GM21737 (cell line): ENCODE data around the gene AATK.

ENCODE experiments used
- ATAC-seq: cut with Tn5 transposase; IDR thresholded peaks from one replicate; pipeline ENCODE4 v1.9.1; 2021; ENCODE audit warnings: mild to moderate bottlenecking, moderate library complexity; ENCODE audit not compliant: unreplicated experiment

The AATK gene

DNA sequence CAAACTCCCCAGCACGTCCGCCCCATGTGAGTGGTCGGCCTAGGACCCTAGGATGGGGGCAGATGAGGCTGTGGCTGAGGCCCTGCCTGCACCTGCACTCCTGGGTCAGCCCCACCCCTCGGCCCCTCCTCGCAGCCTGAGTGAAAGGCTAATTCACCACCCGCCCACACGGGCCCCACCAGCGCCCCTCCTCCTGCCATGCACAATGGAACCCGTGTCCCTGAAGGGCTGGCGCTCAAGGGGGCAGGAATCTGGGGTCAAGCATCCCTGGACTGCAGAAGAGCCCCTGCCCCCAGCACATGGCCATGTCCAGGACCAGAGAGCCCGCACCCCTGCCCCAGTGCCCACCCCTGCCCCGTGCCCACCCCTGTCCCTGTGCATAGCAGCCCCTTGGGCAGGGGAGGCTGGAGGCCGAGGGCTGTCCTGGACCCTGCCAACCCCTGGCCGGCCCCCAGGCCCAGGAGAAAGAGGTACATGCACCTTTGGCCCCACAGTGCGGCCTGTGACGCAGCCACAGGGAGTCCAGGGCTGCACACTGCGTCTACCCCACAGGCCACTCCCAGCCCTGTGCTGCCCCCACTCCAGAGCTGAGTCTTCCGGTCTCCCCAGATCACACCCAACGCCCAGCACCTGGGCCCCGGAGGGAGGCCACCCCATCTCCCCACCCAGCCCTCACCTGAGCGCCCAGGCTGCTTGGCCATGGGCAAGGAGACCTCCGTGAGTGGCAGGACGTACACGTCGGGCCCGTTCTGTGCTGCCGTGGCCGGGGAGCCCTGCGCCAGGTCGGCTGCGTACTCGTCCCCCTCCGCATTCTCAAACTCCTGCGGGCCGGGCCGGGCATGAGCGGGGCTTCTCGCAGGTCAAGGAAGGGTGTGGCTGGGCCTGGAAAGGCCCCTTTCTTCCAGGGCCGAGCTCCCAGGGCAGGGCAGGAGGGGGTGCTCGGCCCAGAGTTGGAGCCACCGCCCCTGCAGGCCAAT is 35.3 kb downstream of the AATK start:
- no peak for ATAC-seq

DNA sequence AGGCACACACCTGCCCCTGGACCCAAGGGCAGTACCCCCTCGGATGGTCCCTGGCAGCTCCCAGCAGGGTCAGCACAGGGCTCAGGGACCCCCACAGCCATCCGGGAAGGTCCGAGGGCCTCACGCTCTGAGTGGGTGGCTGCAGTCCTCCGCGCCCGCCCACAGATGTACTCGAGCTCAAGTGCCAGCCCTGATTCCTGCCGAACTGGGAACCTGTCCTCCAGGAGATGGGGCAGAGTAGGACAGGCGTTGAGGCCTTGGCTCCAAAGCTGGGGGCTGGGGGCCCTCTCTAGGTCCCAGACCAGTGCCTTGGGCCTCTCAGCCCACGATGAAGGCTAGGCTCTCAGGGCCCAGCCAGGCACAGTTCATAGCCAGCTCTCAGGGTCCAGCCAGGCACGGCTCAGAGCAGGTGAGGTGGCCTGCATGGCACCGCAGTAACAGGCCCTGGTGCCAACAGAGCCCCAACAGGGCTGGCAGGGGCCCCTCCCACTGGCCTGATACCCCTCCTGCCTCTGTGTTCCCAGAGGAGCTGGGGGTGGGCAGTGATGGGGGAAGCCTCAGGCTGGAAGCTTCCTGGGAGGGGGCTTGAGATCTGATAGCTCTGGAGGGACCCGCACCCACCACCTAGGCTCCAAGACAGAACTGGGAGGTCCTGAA is 36.2 kb downstream of the AATK start:
- no peak for ATAC-seq

DNA sequence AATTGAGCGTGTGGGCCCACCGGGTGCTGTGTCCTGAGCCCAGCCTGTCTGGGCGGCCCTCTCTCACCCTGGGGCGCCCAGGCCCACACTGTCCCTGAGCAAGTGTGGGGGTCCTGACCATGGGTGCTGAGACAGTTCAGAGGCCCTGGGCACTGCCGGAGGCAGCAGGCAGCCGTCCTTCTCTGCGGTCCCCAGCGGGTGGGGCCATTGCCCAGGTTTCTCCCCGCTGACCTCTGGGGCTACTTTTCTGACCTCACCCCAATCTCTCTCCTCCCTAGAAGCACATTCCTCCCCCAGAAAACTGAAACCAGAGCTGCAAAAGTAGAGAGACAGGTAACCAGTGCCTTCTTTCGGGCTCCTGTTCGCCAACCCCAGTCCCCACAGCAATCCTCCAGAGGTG is 36.7 kb downstream of the AATK start:
- no peak for ATAC-seq

DNA sequence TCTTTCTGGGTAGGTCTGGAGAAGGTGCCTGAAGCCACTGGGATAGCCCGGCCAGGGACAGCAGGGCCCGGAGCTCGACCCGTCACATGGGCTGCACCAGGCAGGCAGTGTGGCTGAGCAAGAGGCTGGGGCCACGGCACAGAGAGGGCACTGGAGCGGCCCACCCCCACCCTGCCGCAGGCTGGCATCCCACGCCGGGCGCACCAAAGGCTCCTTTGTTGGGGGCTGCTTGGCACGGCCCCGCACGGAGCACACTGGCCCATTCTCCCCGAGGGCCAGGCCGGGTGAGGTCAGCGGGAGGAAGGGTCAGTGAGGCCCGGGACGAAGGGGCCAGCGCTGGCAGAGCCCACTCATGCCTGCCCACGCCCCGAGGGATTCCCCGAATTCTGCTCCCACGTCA is 37.2 kb downstream of the AATK start:
- ATAC-seq: no peak

DNA sequence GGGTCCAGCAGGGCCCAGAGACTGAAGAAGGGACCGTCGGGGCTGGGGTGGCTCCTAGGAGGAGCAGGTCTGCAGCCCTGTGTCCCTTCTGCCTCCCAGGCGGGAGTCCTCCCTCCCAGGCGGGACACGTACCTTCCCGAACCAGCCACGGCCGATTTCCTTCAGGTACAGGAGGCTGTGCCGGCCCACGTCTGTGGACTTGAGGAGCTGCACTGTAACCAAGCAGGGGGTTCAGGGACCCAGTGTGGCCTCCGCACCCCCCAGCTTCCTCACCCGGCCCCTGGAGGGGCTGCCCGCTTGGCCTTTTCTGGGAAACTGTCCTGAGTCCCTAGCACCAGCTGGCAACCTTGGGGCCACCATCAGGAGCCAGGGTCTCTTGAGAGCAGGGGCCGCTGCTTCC is 37.7 kb downstream of the AATK start:
- no peak for ATAC-seq

DNA sequence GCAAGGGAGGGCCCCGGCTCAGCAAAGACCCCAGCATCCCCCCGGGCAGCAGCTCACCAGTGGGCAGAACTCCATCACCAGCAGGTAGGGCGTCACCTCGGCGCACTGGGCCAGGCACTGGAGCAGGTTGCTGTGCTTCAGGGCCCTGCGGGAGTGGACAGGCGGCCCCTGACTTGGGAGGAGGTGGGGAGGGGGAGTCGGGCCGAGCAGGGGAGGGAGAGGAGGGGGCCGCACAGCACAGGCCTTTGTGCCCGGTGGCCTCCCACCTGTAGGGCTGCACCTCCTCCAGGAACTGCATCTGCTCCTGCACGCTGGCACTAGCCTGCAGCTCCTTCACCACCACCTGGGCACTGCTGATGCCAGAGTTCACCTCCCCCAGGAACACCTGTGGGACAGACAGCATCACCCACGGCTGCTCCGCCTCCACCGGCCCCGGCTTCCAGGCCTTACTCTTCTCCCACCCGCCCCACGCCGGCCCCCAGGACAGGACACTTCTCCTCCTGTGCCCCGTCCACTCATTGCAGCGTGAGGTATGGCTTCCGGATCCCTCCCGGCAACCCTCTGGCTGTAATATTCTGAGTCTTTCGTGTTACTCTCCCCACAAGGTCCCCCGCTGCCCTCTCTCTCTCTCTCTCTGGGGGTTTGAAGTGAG is 38.4 kb downstream of the AATK start:
- ATAC-seq: no peak

DNA sequence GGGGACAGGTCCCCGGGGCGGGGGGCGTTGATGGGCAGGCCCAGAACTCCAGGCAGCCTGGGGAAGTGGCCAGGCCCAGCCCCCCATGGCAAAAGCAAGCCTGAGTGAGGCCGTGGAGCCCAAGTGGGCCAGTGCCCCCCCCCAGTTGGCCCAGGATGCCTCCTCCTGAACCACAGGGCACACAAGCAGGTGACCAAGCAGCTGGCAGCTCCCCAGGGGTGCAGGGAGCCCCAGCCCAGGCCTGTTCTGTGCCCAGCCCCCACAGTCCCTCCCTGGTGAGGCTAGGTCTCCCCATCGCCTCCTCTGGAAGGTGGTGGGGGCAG is 38.9 kb downstream of the AATK start:
- no peak for ATAC-seq

DNA sequence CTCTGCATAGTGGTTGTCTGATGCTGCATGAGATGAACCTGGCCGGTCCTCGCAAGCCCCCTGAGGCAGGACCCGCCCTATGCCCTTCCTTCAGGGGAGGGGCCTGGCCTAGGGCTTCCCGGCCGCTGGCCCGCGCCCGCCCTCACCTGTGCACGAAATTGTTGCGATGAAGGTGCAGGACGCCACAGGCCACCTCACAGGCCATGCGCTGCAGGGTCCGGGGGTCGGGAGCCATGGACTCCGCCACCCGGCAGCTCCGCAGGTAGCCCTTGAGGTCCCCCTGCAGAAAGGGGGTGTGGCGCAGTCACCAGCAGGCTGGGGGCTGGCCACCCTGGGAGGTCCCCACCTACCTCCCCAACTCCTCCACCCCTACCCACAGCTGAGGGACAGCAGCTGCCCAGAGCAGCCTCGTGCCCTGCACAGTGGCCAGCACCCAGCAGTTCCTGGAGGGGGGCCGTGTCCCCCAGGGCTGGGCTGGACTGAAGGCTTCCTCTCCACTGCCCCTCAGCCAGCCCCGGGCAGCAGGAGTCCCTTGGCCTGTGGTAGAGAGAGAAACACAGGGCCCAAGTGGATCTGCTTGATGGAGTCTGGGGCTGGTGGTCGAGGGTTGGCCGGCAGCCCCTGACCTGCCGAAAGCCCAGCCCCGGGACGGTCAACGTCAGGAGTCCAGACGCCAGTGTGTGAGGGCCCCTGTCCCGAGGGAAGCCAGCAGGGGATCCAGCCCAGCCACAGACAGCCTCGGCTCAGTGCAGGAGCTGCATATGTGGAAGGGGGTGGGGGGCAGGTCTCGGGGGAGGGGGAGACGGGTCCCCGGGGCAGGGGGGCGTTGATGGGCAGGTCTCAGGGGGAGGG is 39.5 kb downstream of the AATK start:
- no peak for ATAC-seq

DNA sequence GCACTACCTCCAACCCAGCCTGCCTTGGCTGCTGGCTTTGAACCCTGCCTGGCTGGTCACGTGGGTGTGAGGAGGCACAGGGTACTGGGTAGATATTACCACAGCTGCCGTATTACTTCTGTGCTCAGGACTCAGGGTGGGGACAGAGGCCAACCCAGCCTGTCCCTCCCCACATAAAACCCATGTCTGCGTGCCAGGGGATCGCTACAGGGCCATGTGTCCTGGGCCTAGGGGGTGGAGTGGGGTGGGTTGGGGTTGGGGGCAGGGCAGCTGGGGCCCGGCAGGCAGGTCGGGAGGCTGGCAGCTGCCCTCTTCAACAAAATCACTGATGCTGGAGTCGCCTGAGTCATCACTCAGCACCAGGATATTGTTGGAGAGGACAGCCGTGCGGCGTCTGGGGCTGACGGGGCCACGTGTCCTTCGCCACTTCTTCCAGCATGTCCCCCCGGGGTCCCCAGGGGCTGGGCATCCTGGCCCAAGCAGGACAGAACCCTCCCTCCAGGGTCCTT is 40.4 kb downstream of the AATK start:
- no peak for ATAC-seq

DNA sequence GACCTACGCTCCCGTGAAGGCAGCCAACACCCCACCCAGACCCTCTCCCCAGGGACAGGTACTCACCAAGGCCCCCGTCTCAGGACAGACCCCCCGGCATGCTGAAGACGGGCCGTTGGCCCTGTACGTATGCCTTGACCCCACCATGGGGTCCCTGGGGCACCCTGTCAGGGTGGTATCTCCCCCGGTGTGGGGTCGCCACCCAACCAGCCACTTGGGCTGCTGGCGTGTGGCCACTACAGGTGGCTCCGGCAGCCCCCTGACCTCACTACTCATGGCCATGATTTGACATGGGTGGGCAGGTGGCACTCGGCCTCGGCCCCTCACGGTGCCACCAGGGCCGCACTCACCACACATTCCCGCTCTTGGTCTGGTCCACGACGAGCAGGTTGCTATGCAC is 41.6 kb downstream of the AATK start:
- no peak for ATAC-seq

DNA sequence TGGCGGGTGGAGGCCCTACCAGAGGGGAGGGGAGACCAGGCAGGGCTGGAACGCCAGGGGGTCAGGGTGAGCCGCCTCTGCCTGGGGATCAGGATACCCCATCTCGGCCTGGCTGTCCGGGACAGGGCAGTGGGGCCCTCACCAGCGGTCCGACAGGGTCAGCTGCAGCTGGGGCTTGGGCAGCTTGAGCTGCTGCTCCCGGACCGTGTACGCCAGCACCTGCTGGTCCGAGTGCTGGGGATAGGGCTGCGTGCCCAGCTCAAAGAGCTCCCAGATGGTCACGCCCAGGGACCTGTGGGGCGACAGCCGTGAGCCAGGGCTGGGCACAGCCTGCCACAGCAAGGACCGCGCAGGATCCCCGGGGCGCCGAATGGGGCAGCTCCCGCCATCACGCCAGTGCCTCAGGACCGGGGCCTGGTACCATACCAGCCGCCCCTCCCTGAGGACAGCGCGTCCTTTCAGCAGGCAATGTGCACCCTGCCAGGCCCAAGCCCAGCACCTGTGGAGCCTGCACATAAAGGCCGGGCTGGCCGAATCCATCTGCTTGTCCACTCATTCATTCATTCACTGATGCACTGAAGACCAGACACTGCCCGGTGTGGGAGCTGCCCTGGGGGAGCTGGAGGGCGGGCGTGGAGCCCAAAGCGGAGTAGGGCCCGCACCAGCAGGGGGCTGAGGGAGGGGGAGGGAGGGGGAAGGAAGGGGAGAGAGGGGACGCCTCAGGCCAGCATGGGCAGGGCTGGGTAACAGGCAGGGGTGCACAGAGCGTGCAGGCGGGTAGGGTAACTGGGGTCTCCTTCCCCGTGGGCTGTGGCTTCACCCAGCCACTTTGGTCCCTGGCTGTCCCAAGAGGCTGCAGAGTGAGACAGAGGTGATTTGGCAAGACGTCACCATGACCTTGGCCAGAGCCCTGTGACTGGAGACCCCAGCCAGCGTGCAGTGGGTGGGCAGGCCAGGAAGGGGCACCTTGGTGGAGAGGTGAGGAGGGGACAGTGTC is 42.7 kb downstream of the AATK start:
- no peak for ATAC-seq

DNA sequence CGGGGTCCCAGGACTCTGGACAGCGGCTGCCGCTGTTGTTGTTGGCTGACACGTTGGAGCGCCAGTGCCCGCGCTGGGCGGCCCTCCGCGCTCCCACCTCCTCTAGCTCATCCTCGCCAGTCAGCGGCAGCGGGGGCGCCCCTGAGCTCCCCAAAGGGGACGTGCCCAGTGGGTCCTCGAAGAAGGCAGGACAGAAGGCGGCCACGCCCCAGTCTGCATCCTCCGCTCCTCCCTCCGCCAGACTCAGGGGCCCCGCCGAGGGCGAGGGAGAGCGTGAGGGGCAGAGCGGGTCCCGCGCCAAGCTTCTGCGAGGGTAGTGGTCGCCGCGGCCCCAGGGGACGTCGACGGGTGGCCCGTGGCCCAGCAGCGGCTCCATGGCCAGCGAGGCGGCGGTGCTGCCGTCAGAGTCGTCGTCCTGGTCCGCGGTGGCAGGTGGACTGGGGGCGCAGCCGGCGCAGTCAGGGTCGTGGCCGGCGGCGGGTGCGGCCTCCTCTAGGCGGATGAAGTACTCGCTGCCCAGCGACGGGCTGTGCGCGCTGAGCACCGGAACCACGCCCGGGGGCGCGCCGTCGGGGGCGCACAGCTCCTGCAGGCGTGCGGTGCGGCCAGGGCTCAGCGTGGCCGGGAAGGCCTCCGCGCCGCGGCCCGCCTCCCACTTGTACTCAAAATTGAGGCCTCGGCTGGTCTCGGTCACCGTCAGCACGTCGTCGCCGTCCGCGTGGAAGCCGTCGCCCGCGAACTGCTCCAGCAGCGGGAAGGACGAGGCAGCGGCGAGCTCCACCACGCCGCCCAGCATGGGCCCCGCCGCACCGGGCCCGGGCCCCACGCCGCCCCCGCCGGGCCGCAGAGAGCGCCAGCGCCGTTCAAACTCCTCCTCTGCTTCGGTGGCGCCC is 43.9 kb downstream of the AATK start:
- no peak for ATAC-seq

DNA sequence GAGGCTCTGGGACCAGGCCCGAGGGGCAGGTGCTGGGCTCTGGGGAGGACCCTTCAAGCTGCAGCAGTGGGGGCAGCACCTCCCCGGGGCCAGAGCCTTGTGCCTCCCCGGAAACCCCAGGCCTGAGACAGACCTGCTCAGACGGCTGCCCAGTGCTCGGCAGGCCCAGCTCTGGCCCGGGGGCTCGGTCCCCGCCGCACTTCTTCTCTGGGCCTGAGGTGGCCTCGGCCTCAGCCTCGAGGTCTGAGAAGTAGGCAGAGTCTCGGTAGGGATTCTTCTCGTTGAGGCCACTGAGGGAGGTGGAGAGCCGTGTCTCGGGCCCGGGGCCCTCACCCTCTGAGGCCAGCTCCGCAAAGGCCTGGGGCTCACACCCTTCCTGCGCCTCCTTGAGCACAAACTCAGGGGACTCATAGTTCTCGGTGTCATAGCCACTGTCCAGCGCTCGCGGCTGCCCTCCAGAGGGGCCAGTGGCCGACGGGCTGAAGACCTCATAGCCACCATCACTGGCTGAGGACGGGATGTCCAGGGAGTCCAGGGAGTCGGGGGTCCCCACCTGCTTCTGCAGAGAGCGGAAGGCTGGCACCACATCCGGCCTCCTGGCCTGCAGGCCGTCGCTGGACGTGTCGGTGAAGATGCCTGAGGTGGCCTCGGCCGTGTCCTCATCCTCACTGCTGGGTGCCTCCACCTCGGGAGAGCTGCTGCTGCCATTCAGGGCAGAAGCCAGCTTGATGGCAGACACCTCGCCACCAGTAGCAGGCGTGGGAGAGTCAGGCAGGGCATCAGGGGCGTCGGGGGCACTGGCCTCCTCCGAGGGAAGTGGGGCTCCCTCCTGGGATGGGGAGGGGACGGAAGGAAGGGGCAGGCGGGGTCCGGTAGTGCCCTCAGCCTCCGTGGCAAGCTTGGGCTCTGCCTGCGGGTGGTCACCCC is 45.1 kb downstream of the AATK start:
- no peak for ATAC-seq

DNA sequence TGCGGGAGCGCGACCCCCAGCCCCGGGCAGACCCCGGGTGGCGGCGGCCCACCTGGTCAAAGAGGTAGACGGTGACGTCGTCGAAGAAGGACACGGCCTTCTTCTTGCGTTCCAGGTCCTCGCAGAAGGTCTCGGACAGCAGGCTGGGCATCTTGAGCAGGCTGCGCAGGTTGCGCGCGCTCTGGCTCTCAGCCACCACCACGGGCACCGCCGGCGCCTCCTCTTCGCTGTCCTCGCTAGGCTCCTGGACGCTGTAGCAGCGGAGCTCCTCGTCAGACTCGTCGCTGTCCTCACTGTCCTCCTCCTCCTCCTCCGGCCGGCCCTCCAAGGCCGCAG is 45.9 kb downstream of the AATK start:
- ATAC-seq: no peak

DNA sequence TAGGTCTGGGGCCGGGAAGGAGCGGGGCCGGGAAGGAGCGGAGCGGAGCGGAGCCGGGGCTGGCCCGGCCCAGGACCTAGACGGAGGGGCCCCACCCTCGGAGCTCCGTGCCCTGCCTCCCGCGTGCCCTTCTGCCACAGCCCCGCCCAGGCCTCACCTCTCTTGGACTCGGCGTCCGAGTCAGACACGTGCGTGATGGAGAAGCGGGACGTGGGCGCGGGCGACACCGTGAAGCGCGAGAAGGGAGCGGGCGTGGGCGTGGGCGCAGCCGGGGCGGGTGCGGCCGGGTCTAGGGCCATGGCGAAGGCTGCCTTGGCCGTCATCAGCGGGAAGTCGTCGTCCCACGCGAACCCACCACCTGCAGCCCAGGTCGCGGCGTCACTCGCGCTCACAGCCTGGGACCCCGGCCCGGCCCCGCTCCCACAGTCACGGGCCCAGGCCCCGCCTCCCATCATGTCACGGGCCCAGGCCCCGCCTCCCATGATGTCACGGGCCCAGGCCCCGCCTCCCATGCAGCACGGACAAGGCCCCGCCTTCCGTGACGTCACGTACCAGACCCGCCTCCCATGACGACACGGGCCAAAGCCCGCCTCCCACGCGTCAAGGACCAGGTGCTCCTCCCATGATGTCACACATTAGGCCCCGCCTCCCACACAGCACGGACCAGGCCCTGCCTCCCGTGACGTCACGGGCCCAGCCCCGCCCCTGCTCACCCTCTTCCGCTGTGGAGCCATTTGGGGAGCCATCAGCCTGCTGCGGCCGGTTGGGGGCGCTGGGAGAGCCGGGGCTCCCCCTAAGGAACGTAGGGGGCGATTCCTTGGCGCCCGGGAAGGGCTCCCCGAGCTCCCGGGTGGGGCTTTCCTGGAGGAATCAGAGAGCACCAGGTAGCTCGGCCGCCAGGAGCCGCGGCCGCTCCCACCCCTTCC is 46.5 kb downstream of the AATK start:
- no peak for ATAC-seq
